Measurements from ENCODE around the gene ATP2A1. TPM values are rescaled to one million over a fixed set of nuclear protein-coding genes. Genes with fewer than 3 reads are reported as not detected.

ATP2A1 gene
- total and polyA plus RNA-seq, 2 donors (not counting 3 experiments of a cell fraction or from before 2014, with no cell fraction given): 1.2 to 2.5 TPM

DNA sequence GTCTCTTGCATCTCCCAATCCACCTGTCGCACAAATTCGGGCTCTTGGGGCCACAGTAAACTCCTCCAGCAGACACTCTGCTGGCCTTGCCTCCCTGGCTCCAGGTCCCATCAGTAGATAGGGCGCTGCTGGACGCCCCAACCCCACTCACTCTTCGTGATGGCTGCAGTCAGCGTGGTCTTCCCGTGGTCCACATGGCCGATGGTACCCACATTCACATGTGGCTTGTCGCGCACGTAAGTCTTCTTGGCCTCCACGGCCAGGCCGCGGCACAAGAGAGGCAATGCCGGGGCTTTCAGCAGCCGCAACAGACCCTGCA, 32.6 kb upstream of the ATP2A1 start:
- BruUV-seq (replicated peaks): TSS peak; percentile 59
- ChIA-PET CTCF (interaction anchor here (0.8 to 3.1 kb wide), 8 partner anchors 11 to 128 kb away, joined by 3 to 20 read pairs (median 4); partner anchors contain the start of genes ATXN2L and SH2B1), POLR2A (interaction anchor here (0.8 to 2.3 kb wide), 2 partner anchors 18 to 23 kb away, joined by 7 to 13 read pairs; partner anchors contain the start of genes ATXN2L and SH2B1)
- Histone ChIP-seq H4K20me1 (replicated peaks; ENCODE audit: control insufficient read depth, extremely low read depth, insufficient read depth, low read length) (no peaks in the 10 kb centered on the region), H3K27ac (ENCODE audit: insufficient read depth, low read depth, low read length) (peak overlapping the region; percentile 35), H3K9me3 (replicated peaks; ENCODE audit: control insufficient read depth, insufficient read depth, low read length) (no peaks in the 10 kb centered on the region), H3K79me2 (ENCODE audit: control insufficient read depth, insufficient read depth, low read length) (peaks cover 27% of the 10 kb centered on the region), H3K27me3 (ENCODE audit: control insufficient read depth in 2 of 2, insufficient read depth in 2 of 2, low read length in 2 of 2) (no peaks in the 10 kb centered on the region), H3K9me1 (replicated peaks; ENCODE audit: control insufficient read depth, extremely low read depth, insufficient read depth, low read length) (no peaks in the 10 kb centered on the region), H3K36me3 (ENCODE audit: control insufficient read depth in 2 of 2, extremely low read depth in 1 of 2, insufficient read depth in 2 of 2, low read length in 2 of 2) (peaks cover 9 to 23% of the 10 kb centered on the region in 2 experiments), H3K4me2 (ENCODE audit: insufficient read depth, low read length) (peak overlapping the region; percentile 85), H3K4me1 (ENCODE audit: control insufficient read depth, extremely low read depth, insufficient read depth, low read length) (peaks cover 13% of the 10 kb centered on the region), H3K9ac (replicated peaks; ENCODE audit: extremely low read depth, insufficient read depth, low read length) (peak overlapping the region; percentile 82), H3K4me3 (replicated peaks in 1 of 3; ENCODE audit: insufficient read depth in 1 of 3, low read depth in 1 of 3, low read length in 3 of 3) (peak overlapping the region; percentile 54 to 84 (median 67)), H2AFZ (ENCODE audit: low read depth, low read length) (peak overlapping the region; percentile 40)
- dilution Hi-C loops (cut with MboI; ENCODE audit: extremely low pct_ligation_motif_present, low sequenced_read_pairs) (no loop called here), intact Hi-C loops (cut with micrococcal nuclease) (loop anchor here (1.0 kb wide), 5 partner anchors 18 to 105 kb away; partner anchors contain the start of genes NFATC2IP, RABEP2 and SH2B1)
- TF ChIP-seq POLR2A (IDR thresholded peaks at IDR 0.05; ENCODE audit: low read depth, low read length) (no peak), POLR2AphosphoS5 (IDR thresholded peaks at IDR 0.05; ENCODE audit: insufficient read depth, low read depth, low read length) (no peak), CTCF (IDR thresholded peaks at IDR 0.05; ENCODE audit: extremely low read depth in 1 of 2, insufficient read depth in 1 of 2, low read depth in 1 of 2, low read length in 2 of 2) (no peak), FOS (IDR thresholded peaks at IDR 0.05; ENCODE audit: borderline replicate concordance, insufficient read depth, low read length) (no peak), JUN (IDR thresholded peaks at IDR 0.05; ENCODE audit: borderline replicate concordance, insufficient read depth, insufficient read length, low read depth) (no peak), GATA2 (IDR thresholded peaks at IDR 0.05; ENCODE audit: insufficient read depth, insufficient read length, low read depth, low read length) (no peak), MYC (IDR thresholded peaks at IDR 0.05; ENCODE audit: low read depth, low read length) (no peak), EZH2 (IDR thresholded peaks at IDR 0.05; ENCODE audit: borderline replicate concordance, low read depth, low read length, severe bottlenecking) (no peak)
- TF ChIP-seq, protein P1, sequence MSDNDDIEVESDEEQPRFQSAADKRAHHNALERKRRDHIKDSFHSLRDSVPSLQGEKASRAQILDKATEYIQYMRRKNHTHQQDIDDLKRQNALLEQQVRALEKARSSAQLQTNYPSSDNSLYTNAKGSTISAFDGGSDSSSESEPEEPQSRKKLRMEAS (IDR thresholded peaks at IDR 0.05; ENCODE audit: insufficient read depth, insufficient read length): no peak
- FAIRE-seq: no peak
- no peak for DNase-seq (ENCODE audit: low read depth, low spot score)
